Esophagus muscularis mucosa (tissue), 4 donors: ENCODE data around the gene TAF11L4. TPM values are rescaled to one million over a fixed set of nuclear protein-coding genes. Genes with fewer than 3 reads are reported as not detected.
"Not testable (repeated sequence)": the region's sequence is repeated elsewhere in the genome, so short reads cannot be mapped to it uniquely, and the experiment has no call there.

ENCODE experiments used
- DNase-seq: peaks from one replicate; pipeline ENCODE4 v3.0.0-alpha.2; 2017; ENCODE audit errors: extremely low spot score
- H3K27ac ChIP-seq, 4 donors: fragments of 200-600 bp; sonication (generic); replicated peaks in 1 of 4; 1 replicate in 3 of 4; 2 replicates in 1 of 4; pipeline ENCODE4 v1.5.1; 2016 to 2019; ENCODE audit warnings: mild to moderate bottlenecking in 1 of 4
- H3K27me3 ChIP-seq, 4 donors: fragments of 200-600 bp; sonication (generic); one replicate each; pipeline versions ENCODE4 v1.5.1 to v1.6.0; 2016 to 2019
- H3K36me3 ChIP-seq, 4 donors: fragments of 200-600 bp; sonication (generic); one replicate each; pipeline ENCODE4 v1.5.1; 2016 to 2019
- H3K4me1 ChIP-seq, 4 donors: fragments of 200-600 bp; sonication (generic); one replicate each; pipeline ENCODE4 v1.5.1; 2016 to 2019
- H3K4me3 ChIP-seq, 4 donors: fragments of 200-600 bp; sonication (generic); 1 replicate in 2 of 4; 2 replicates in 2 of 4; pipeline ENCODE4 v1.5.1; 2016 to 2019; ENCODE audit warnings: mild to moderate bottlenecking in 4 of 4, moderate library complexity in 1 of 4
- H3K9me3 ChIP-seq, 4 donors: fragments of 200-600 bp; sonication (generic); 1 replicate in 3 of 4; 2 replicates in 1 of 4; pipeline ENCODE4 v1.5.1; 2016 to 2019
- CTCF ChIP-seq, 3 experiments: fragments of 200-600 bp in 2 of 3; fragments of 450-650 bp in 1 of 3; sonication (generic) in 2 of 3; IDR thresholded peaks; one replicate each; pipeline ENCODE4 v1.5.1; 2017 to 2019; ENCODE audit warnings: antibody characterized with exemption in 3 of 3, mild to moderate bottlenecking in 2 of 3, moderate library complexity in 1 of 3
- EP300 ChIP-seq: sonication (generic); formaldehyde crosslinking; IDR thresholded peaks from one replicate; pipeline ENCODE4 v1.6.1; 2017; ENCODE audit warnings: antibody characterized with exemption
- POLR2A ChIP-seq: fragments of 450-650 bp; IDR thresholded peaks from one replicate; pipeline ENCODE4 v1.6.1; 2017; ENCODE audit warnings: antibody characterized with exemption, moderate library complexity, mild to moderate bottlenecking, low read depth
- POLR2AphosphoS5 ChIP-seq, 2 donors: sonication (generic); formaldehyde crosslinking; IDR thresholded peaks; one replicate each; pipeline ENCODE4 v1.6.1; 2017; ENCODE audit warnings: antibody characterized with exemption in 2 of 2
- WGBS: methylation state at CpG from one replicate; pipeline ENCODE4 v1.1.5; 2018; 5-methylcytosine and 5-hydroxymethylcytosine counted together
- intact Hi-C: fragments of 100-400 bp; cut with DNase I; formaldehyde crosslinking; loops from one replicate; pipeline ENCODE4 v1.15.1; 2023
- total RNA-seq, 4 donors: library from RNA; depleted of rRNA; stranded (reverse); fragments of >200 nt; gene quantifications; one replicate each; pipeline versions ENCODE4 v1.1.0 to v1.2.1, GENCODE V29; 2016

The TAF11L4 gene
- not detected for total RNA-seq

GRCh38 chr5:17521501-17521900, at the start of gene TAF11L4:
Gene TAF11L4 (plus strand): TSS chr5:17521801.
- WGBS: no CpG with 5 or more reads among the region's 15 CpGs
- H3K27me3 ChIP-seq, DNase-seq, H3K9me3 ChIP-seq, intact Hi-C loops, H3K36me3 ChIP-seq, H3K4me3 ChIP-seq, H3K4me1 ChIP-seq, H3K27ac ChIP-seq: not testable (repeated sequence)

GRCh38 chr5:17475064-17475463, 46.5 kb upstream of the TAF11L4 start:
- H3K4me3 ChIP-seq, H3K9me3 ChIP-seq, H3K27me3 ChIP-seq, H3K27ac ChIP-seq, H3K36me3 ChIP-seq, DNase-seq, intact Hi-C loops, H3K4me1 ChIP-seq: not testable (repeated sequence)

- no peak overlapping the region for H3K4me3 ChIP-seq
- TF ChIP-seq CTCF (IDR thresholded peaks at IDR 0.05): no peak
- TF ChIP-seq EP300: no peak
- TF ChIP-seq POLR2AphosphoS5 (IDR thresholded peaks at IDR 0.05): no peak
- no peak for TF ChIP-seq POLR2A
- H3K4me1 ChIP-seq: no peaks in the 10 kb centered on the region
- no peaks in the 10 kb centered on the region for H3K36me3 ChIP-seq
- no peaks in the 10 kb centered on the region for H3K27me3 ChIP-seq
- WGBS: 74% methylated on average over 3 of the region's 3 CpGs
- DNase-seq: no peak
- intact Hi-C loops: no loop called here
- H3K9me3 ChIP-seq: no peaks in the 10 kb centered on the region
- no peak overlapping the region for H3K27ac ChIP-seq
Measured at GRCh38 chr5:17477043-17477442, 44.6 kb upstream of the TAF11L4 start.

GRCh38 chr5:17477573-17478265, 43.9 kb upstream of the TAF11L4 start:
- WGBS: 67% methylated on average over 7 of the region's 7 CpGs
- H3K36me3 ChIP-seq: no peaks in the 10 kb centered on the region
- H3K4me3 ChIP-seq: no peak overlapping the region
- no peaks in the 10 kb centered on the region for H3K4me1 ChIP-seq
- H3K9me3 ChIP-seq: no peaks in the 10 kb centered on the region
- no peak for DNase-seq
- no peaks in the 10 kb centered on the region for H3K27me3 ChIP-seq
- H3K27ac ChIP-seq: no peak overlapping the region
- intact Hi-C loops: no loop called here
- TF ChIP-seq POLR2AphosphoS5 (IDR thresholded peaks at IDR 0.05): no peak
- no peak for TF ChIP-seq POLR2A
- no peak for TF ChIP-seq CTCF (IDR thresholded peaks at IDR 0.05)
- TF ChIP-seq EP300: no peak

GRCh38 chr5:17481378-17481777, 40.2 kb upstream of the TAF11L4 start:
- no peak for DNase-seq
- Histone ChIP-seq H3K4me3 (no peak overlapping the region), H3K4me1 (no peaks in the 10 kb centered on the region), H3K27me3 (no peaks in the 10 kb centered on the region), H3K9me3 (no peaks in the 10 kb centered on the region), H3K36me3 (no peaks in the 10 kb centered on the region), H3K27ac (no peak overlapping the region)
- no peak for TF ChIP-seq POLR2AphosphoS5 (IDR thresholded peaks at IDR 0.05)
- no peak for TF ChIP-seq POLR2A
- no peak for TF ChIP-seq EP300
- no peak for TF ChIP-seq CTCF (IDR thresholded peaks at IDR 0.05)
- intact Hi-C loops: no loop called here
- 73% methylated on average over 4 of the region's 4 CpGs for WGBS

GRCh38 chr5:17482790-17483189, 38.8 kb upstream of the TAF11L4 start:
- Histone ChIP-seq H3K27ac (no peak overlapping the region), H3K9me3 (no peaks in the 10 kb centered on the region), H3K4me3 (no peak overlapping the region), H3K36me3 (no peaks in the 10 kb centered on the region), H3K27me3 (no peaks in the 10 kb centered on the region), H3K4me1 (no peaks in the 10 kb centered on the region)
- TF ChIP-seq POLR2AphosphoS5 (IDR thresholded peaks at IDR 0.05) (no peak), EP300 (no peak), CTCF (IDR thresholded peaks at IDR 0.05) (no peak), POLR2A (no peak)
- 49% methylated on average over 2 of the region's 2 CpGs for WGBS
- intact Hi-C loops: no loop called here
- no peak for DNase-seq

- H3K4me3 ChIP-seq, H3K36me3 ChIP-seq, H3K4me1 ChIP-seq, H3K27me3 ChIP-seq, DNase-seq, intact Hi-C loops, H3K27ac ChIP-seq, H3K9me3 ChIP-seq: not testable (repeated sequence)
- 82% methylated on average over 10 of the region's 10 CpGs for WGBS
Measured at GRCh38 chr5:17486464-17487173, 35.0 kb upstream of the TAF11L4 start.
